ENCODE data around the gene MRPL50.

MRPL50 gene

GRCh38 chr9:101372327-101373118 is 25.9 kb downstream of the MRPL50 start:
- FAIRE-seq, result no peak

GRCh38 chr9:101371813-101372212 is 26.6 kb downstream of the MRPL50 start:
- FAIRE-seq, result no peak

GRCh38 chr9:101369884-101370531 is 28.4 kb downstream of the MRPL50 start:
- no peak for FAIRE-seq

- FAIRE-seq, result no peak
These were observed 29.1 kb downstream of the MRPL50 start for GRCh38 chr9:101369286-101369685.

- FAIRE-seq, result no peak
These were observed 31.1 kb downstream of the MRPL50 start for GRCh38 chr9:101367323-101367722.

- no peak for FAIRE-seq
These were observed 32.2 kb downstream of the MRPL50 start for GRCh38 chr9:101366038-101366756.

- no peak for FAIRE-seq
These were observed 33.2 kb downstream of the MRPL50 start for GRCh38 chr9:101365181-101365580.

- FAIRE-seq, result no peak
These were observed 36.0 kb downstream of the MRPL50 start for GRCh38 chr9:101362450-101362849.

- no peak for FAIRE-seq
These were observed 37.8 kb downstream of the MRPL50 start for GRCh38 chr9:101360647-101361046.

GRCh38 chr9:101359679-101360078 is 38.7 kb downstream of the MRPL50 start:
- FAIRE-seq, result no peak

GRCh38 chr9:101356619-101357018 is 41.8 kb downstream of the MRPL50 start:
- FAIRE-seq, result no peak

GRCh38 chr9:101354765-101355708 is 43.4 kb downstream of the MRPL50 start:
- no peak for FAIRE-seq

GRCh38 chr9:101354143-101354764 is 44.2 kb downstream of the MRPL50 start:
- no peak for FAIRE-seq

GRCh38 chr9:101353683-101354082 is 44.7 kb downstream of the MRPL50 start:
- FAIRE-seq, result no peak

- no peak for FAIRE-seq
These were observed 45.4 kb downstream of the MRPL50 start for GRCh38 chr9:101352892-101353463.

- no peak for FAIRE-seq
These were observed 48.1 kb downstream of the MRPL50 start for GRCh38 chr9:101350285-101350684.

GRCh38 chr9:101342595-101342994 is 55.8 kb downstream of the MRPL50 start:
- no peak for FAIRE-seq

- no peak for FAIRE-seq
These were observed 56.5 kb downstream of the MRPL50 start for GRCh38 chr9:101341958-101342357.

All from endometrium (tissue), 2 donors.